GM18858 (cell line): ENCODE data around the gene SSX1.
"Not testable (repeated sequence)": the region's sequence is repeated elsewhere in the genome, so short reads cannot be mapped to it uniquely, and the experiment has no call there.

Experiments used
- ATAC-seq: cut with Tn5 transposase; IDR thresholded peaks from one replicate; pipeline ENCODE4 v1.9.1; 2021; ENCODE audit not compliant: unreplicated experiment

The SSX1 gene, protein sequence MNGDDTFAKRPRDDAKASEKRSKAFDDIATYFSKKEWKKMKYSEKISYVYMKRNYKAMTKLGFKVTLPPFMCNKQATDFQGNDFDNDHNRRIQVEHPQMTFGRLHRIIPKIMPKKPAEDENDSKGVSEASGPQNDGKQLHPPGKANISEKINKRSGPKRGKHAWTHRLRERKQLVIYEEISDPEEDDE

DNA sequence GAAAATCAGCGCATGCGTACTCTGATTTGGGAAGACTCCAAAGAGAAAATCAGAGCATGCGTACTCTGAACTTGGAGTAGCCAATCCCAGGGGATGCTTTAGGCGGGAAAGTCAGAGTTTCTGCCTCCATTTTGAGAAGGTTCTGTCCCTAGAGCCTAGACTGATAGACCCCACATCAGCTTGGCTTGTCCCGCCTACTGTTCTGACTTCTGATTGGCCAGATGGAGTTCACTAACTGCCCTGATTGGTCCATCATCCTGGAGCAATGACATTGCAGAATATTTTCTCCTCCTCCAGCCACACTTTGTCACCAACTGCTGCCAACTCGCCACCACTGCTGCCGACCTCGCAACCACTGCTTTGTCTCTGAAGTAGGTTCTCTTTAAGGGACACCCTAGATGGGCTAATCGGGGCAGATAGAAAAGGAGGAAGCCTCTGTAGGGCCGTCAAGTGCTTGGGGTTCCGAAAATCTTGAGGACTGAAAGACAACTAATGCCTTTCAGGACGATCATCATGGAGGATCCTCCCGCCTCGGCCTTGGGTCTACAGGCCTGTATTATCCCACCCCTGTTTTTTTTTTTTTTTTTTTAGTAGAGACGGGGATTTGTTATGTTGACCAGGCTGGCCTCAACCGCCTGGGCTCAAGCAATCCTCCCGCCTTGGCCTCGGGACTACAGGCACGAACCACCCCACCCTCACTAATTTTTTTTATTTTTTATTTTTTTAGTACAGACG lies at the start of gene SSX1:
SSX1 (plus strand) TSS at position 331 of the 735 bp plus-strand sequence. CDS start 1,850 bp downstream, outside the sequence.
- not testable (repeated sequence) for ATAC-seq

DNA sequence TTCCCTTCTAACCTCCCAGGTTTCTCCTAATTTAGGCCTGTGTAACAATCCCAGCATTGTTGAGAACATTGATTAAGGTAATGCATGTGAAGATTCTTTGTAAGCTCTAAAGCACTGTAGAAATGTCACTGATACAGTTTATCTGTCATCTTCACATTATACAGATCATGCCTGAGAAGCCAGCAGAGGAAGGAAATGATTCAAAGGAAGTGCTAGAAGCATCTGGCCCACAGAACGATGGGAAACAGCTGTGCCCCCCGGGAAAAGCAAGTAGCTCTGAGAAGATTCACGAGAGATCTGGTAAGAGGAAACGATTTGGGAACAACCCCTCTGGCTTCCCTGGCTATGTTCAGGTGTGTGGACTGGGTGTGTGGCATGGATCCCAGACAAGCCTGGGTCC lies 40.9 kb upstream of the SSX1 start:
- not testable (repeated sequence) for ATAC-seq

- not testable (repeated sequence) for ATAC-seq
Measured at GRCh38 chrX:48224196-48224595, 31.0 kb upstream of the SSX1 start.

DNA sequence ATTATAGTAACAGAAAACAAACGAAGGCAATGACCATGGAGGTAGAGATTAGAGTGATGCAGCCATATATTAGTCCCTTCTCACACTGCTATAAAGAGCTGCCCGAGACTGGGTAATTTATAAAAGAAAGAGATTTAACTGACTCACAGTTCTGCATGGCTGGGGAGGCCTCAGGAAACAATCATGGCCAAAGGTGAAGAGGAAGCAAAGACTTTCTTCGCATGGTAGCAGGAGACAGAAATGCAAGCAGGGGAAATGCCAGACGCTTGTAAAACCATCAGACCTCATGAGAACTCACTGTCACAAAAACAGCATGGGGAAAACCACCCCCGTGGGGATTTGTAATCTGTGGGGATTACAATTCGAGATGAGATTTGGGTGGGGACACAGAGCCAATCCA lies 2.2 kb upstream of the SSX1 start:
- not testable (repeated sequence) for ATAC-seq

DNA sequence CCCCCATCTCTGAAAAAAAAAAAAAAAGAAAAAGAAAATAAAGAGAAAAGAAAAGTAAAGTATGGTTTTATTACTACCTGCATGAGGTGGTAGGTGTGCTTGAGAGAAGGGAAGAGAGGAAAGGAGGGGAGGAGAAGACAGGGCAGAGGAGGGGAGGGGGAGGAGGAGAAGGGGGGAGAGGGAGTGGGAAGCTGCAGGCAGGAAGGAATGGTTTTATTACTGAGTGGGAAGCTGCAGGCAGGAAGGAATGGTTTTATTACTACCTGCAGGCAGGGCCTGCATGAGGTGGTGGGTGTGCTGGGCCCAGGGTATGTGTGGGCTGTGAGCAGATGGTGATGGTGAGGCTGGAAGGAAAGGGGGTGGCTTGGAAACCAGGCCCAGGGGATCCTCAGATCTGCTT lies 19.2 kb downstream of the SSX1 start:
- ATAC-seq: not testable (repeated sequence)

- ATAC-seq: no peak
Measured at GRCh38 chrX:48278958-48279357, 23.8 kb downstream of the SSX1 start.

DNA sequence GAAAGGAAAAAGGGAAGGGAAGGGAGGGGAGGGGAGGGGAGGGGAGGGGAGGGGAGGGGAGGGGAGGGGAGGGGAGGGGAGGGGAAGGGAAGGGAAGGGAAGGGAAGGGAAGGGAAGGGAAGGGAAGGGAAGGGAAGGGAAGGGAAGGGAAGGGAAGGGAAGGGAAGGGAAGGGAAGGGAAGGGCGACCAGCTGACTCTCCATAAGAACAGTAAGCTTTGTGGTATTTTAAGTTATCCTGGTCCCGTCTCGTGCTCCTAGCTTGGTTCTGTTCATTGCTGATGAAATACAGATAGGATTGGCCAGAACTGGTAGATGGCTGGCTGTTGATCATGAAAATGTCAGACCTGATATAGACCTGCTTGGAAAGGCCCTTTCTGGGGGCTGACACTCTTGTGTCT lies 25.5 kb downstream of the SSX1 start:
- ATAC-seq: not testable (repeated sequence)

DNA sequence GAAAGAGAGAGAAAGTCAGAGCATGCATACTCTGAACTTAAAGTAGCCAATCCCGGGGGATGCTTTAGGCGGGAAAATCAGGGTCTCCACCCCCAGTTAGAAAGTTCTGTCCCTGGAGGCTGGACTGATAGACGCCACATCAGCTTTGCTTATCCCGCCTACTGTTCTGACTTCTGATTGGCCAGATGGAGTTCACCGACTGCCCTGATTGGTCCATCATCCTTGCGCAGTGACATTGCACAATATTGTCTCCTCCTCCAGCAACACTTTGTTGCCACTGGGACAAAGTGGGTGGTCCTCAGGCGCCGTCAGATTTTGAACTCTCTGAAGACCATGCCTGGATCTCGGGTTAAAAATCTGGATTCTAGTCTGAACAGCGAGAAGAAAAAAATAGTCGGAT lies 51.0 kb downstream of the SSX1 start:
- no peak for ATAC-seq

DNA sequence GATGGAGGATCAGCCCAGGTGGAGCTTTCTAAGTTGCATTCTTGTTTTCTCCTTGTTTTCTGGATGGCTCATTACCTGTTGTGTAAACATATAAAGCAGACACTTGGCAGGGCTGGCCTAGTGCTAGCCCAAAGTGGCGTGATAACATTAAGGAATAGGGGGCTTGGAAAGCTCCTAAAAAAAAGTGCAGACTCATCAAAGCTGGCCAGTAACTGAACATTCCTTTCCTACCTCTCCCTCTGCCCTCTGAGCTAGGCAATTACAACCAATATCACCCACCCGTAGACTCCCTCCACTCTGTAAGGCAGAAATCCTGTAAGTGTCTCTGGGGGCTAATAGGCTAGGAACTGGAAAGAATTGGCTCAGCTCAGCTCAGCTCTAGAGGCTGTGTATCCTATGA lies 58.8 kb downstream of the SSX1 start:
- ATAC-seq: not testable (repeated sequence)
